ENCODE data around the gene PHOSPHO2. TPM values are rescaled to one million over a fixed set of nuclear protein-coding genes. Genes with fewer than 3 reads are reported as not detected.

PHOSPHO2 gene
- total RNA-seq, 2 donors from 2014 or later = 0.66 to 6.7 TPM

DNA sequence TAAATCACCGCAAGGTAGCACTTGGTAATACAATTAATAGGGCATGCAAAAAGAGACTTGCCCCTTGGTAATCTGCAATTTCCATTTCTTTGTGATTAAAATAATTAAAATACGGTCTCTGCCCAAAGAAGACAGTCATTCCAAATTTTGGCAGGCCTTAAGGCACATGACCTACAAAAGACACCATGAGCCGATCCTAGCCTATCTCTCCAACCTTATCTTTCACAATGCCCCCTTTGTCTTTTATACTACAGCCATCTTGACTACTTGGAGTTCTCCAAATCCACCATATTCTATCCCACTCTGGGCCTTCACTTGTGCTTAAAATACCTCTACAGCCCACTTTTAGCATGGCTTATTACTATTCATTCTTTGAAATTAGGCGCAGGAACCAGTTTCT is 23.3 kb upstream of the PHOSPHO2 start:
- Histone ChIP-seq H3K9me3 (no peaks in the 10 kb centered on the region), H3K27ac (no peak overlapping the region), H3K36me3 (replicated peaks in 1 of 2; ENCODE audit: insufficient read depth in 1 of 2, low read depth in 2 of 2) (no peaks in the 10 kb centered on the region), H3K27me3 (no peaks in the 10 kb centered on the region), H3K4me3 (no peak overlapping the region), H3K4me1 (peaks cover 5% of the 10 kb centered on the region)
- DNase-seq (no peak), ATAC-seq (no peak)
- intact Hi-C loops (cut with DNase I) = no loop called here
- 95 to 99% methylated on average over 4 of the region's 4 CpGs for WGBS, 2 donors
- TF ChIP-seq POLR2A (IDR thresholded peaks at IDR 0.05) = no peak
- TF ChIP-seq, protein P1, sequence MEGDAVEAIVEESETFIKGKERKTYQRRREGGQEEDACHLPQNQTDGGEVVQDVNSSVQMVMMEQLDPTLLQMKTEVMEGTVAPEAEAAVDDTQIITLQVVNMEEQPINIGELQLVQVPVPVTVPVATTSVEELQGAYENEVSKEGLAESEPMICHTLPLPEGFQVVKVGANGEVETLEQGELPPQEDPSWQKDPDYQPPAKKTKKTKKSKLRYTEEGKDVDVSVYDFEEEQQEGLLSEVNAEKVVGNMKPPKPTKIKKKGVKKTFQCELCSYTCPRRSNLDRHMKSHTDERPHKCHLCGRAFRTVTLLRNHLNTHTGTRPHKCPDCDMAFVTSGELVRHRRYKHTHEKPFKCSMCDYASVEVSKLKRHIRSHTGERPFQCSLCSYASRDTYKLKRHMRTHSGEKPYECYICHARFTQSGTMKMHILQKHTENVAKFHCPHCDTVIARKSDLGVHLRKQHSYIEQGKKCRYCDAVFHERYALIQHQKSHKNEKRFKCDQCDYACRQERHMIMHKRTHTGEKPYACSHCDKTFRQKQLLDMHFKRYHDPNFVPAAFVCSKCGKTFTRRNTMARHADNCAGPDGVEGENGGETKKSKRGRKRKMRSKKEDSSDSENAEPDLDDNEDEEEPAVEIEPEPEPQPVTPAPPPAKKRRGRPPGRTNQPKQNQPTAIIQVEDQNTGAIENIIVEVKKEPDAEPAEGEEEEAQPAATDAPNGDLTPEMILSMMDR (IDR thresholded peaks at IDR 0.05) = no peak

- TF ChIP-seq, protein P1 (IDR thresholded peaks at IDR 0.05) = no peak
- no peak for TF ChIP-seq POLR2A (IDR thresholded peaks at IDR 0.05)
- DNase-seq (no peak), ATAC-seq (no peak)
- no peaks in the 10 kb centered on the region for H3K27me3 ChIP-seq
- intact Hi-C loops (cut with DNase I) = no loop called here
- no peaks in the 10 kb centered on the region for H3K9me3 ChIP-seq
- H3K36me3 ChIP-seq (replicated peaks in 1 of 2; ENCODE audit: insufficient read depth in 1 of 2, low read depth in 2 of 2) = no peaks in the 10 kb centered on the region
- 74 to 90% methylated on average over 6 of the region's 6 CpGs for WGBS, 2 donors
- H3K27ac ChIP-seq = no peak overlapping the region
- H3K4me3 ChIP-seq = no peak overlapping the region
- H3K4me1 ChIP-seq = peaks cover 5% of the 10 kb centered on the region
Measured at GRCh38 chr2:169672406-169672805, 21.9 kb upstream of the PHOSPHO2 start.

- WGBS, 2 donors = 58 to 63% methylated on average over 3 of the region's 3 CpGs
- no peak for TF ChIP-seq POLR2A (IDR thresholded peaks at IDR 0.05)
- Histone ChIP-seq H3K9me3 (no peaks in the 10 kb centered on the region), H3K36me3 (replicated peaks in 1 of 2; ENCODE audit: insufficient read depth in 1 of 2, low read depth in 2 of 2) (no peaks in the 10 kb centered on the region), H3K27me3 (no peaks in the 10 kb centered on the region), H3K27ac (no peak overlapping the region), H3K4me1 (peaks cover 4% of the 10 kb centered on the region), H3K4me3 (no peak overlapping the region)
- no peak for DNase-seq
- intact Hi-C loops (cut with DNase I) = no loop called here
- ATAC-seq = no peak
Measured at GRCh38 chr2:169673106-169673505, 21.2 kb upstream of the PHOSPHO2 start.

DNA sequence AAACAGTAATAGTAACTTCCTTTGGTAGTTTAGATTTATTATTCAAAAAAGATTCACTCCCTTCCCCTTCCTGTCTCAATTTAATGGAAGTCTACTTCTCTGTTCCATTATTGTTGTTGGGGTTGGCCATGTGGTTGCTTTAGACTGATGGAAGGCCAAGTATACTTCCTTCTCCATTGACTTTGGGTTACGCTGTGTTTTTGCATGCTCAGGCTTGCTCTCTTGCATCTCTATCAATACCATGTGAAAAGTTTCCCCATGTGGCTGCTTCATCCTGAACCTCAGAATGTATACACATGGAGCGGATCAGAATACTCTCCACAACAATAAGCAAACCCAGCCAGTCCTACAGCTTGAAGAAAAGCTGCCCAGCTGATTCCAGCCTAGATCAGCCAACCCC is 20.3 kb upstream of the PHOSPHO2 start:
- ATAC-seq = no peak
- Histone ChIP-seq H3K27me3 (no peaks in the 10 kb centered on the region), H3K9me3 (no peaks in the 10 kb centered on the region), H3K4me3 (no peak overlapping the region), H3K27ac (no peak overlapping the region), H3K36me3 (replicated peaks in 1 of 2; ENCODE audit: insufficient read depth in 1 of 2, low read depth in 2 of 2) (no peaks in the 10 kb centered on the region), H3K4me1 (no peaks in the 10 kb centered on the region)
- 83 to 89% methylated on average over 2 of the region's 2 CpGs for WGBS, 2 donors
- TF ChIP-seq, protein P1 (IDR thresholded peaks at IDR 0.05) = no peak
- no peak for TF ChIP-seq POLR2A (IDR thresholded peaks at IDR 0.05)
- intact Hi-C loops (cut with DNase I) = no loop called here
- DNase-seq = no peak

GRCh38 chr2:169676357-169676756 is 17.9 kb upstream of the PHOSPHO2 start:
- 45 to 60% methylated on average over 3 of the region's 3 CpGs for WGBS, 2 donors
- Histone ChIP-seq H3K4me1 (no peaks in the 10 kb centered on the region), H3K36me3 (replicated peaks in 1 of 2; ENCODE audit: insufficient read depth in 1 of 2, low read depth in 2 of 2) (no peaks in the 10 kb centered on the region), H3K4me3 (no peak overlapping the region), H3K9me3 (no peaks in the 10 kb centered on the region), H3K27me3 (no peaks in the 10 kb centered on the region), H3K27ac (no peak overlapping the region)
- no peak for ATAC-seq
- TF ChIP-seq, protein P1 (IDR thresholded peaks at IDR 0.05) = peak in 4 of 7 experiments; percentile 15 to 55 (median 45)
- no peak for TF ChIP-seq POLR2A (IDR thresholded peaks at IDR 0.05)
- DNase-seq = peak in 1 of 4 donors; percentile 23
- intact Hi-C loops (cut with DNase I) = no loop called here
